Stimulated activated CD8-positive, alpha-beta memory T cell treated with anti-CD3 and anti-CD28 coated beads, Interleukin-12 subunit alpha, Interleukin-12 subunit beta, amount 100 ng/mL, for 24 hours (primary cell): ENCODE data around the gene RPL10.

Source experiments
- DNase-seq: peaks from one replicate; pipeline ENCODE4 v3.0.0-alpha.2; 2020; ENCODE audit errors: extremely low read depth

RPL10 gene

GRCh38 chrX:154401045-154401799, 3.0 kb downstream of the RPL10 start:
- no peak for DNase-seq

- DNase-seq, result no peak
Measured at GRCh38 chrX:154401918-154402621, 3.9 kb downstream of the RPL10 start.

GRCh38 chrX:154402622-154403127, 4.5 kb downstream of the RPL10 start:
- no peak for DNase-seq

- no peak for DNase-seq
Measured at GRCh38 chrX:154403192-154403591, 5.0 kb downstream of the RPL10 start.

- DNase-seq, result no peak
Measured at GRCh38 chrX:154403858-154404257, 5.7 kb downstream of the RPL10 start.

- no peak for DNase-seq
Measured at GRCh38 chrX:154404625-154405192, 6.5 kb downstream of the RPL10 start.

GRCh38 chrX:154408659-154409221, 10.6 kb downstream of the RPL10 start:
- DNase-seq, result no peak

GRCh38 chrX:154409222-154409871, 11.2 kb downstream of the RPL10 start, which contains the start of gene DNASE1L1:
Gene DNASE1L1, minus strand, starts transcription at chrX:154409254. Its CDS starts 3,686 bp downstream, at chrX:154405568.
- no peak for DNase-seq

GRCh38 chrX:154411981-154412340, 13.8 kb downstream of the RPL10 start:
- no peak for DNase-seq

- no peak for DNase-seq
Measured at GRCh38 chrX:154412468-154412867, 14.3 kb downstream of the RPL10 start.

- DNase-seq, result no peak
Measured at GRCh38 chrX:154413142-154413541, 15.0 kb downstream of the RPL10 start.

GRCh38 chrX:154417157-154417556, 19.0 kb downstream of the RPL10 start:
- DNase-seq, result no peak

GRCh38 chrX:154419189-154419588, 21.0 kb downstream of the RPL10 start:
- no peak for DNase-seq

GRCh38 chrX:154419688-154420401, 21.7 kb downstream of the RPL10 start:
- no peak for DNase-seq

- no peak for DNase-seq
Measured at GRCh38 chrX:154420402-154420756, 22.2 kb downstream of the RPL10 start.

- no peak for DNase-seq
Measured at GRCh38 chrX:154426916-154427770, 29.0 kb downstream of the RPL10 start.

GRCh38 chrX:154428176-154429171, 30.3 kb downstream of the RPL10 start, which contains the start of gene ATP6AP1:
Gene ATP6AP1, plus strand, starts transcription at chrX:154428677. Its CDS starts 16 bp downstream, at chrX:154428693.
- DNase-seq, result peak; percentile 63

GRCh38 chrX:154429711-154430110, 31.5 kb downstream of the RPL10 start:
- DNase-seq, result no peak

- no peak for DNase-seq
Measured at GRCh38 chrX:154430479-154430878, 32.3 kb downstream of the RPL10 start.
